ENCODE measurements around the gene HSF5.

The HSF5 gene

GRCh38 chr17:58383892-58384462 is 104.2 kb downstream of the HSF5 start:
- no peak for DNase-seq

GRCh38 chr17:58382872-58383242 is 105.4 kb downstream of the HSF5 start:
- no peak for DNase-seq

- DNase-seq = no peak
Observed at GRCh38 chr17:58382108-58382871, 105.9 kb downstream of the HSF5 start.

- no peak for DNase-seq
Observed at GRCh38 chr17:58381124-58382035, 106.8 kb downstream of the HSF5 start.

- no peak for DNase-seq
Observed at GRCh38 chr17:58380207-58381123, 107.7 kb downstream of the HSF5 start.

- no peak for DNase-seq
Observed at GRCh38 chr17:58379511-58379824, 108.7 kb downstream of the HSF5 start.

- DNase-seq = no peak
Observed at GRCh38 chr17:58378733-58379510, 109.3 kb downstream of the HSF5 start.

DNA sequence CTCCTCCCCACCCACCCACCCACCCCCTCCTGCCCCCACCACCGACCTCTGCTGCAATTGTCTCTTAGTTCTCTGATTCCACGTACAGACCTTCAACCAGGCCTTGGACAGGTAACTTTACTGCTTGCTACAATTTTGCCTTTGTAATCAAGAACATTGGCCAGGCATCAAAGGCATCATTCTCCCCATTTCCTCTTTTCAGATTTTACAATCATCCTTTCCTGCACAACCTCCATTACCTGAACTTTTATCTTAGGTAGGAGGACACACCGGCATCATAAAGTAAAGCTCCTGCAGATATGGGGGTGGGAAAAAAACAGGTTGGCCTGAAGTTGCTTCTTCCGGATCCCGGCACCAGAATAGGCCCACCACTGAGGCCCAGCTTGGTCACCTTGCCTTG is 110.5 kb downstream of the HSF5 start:
- no peak for DNase-seq

- DNase-seq = no peak
Observed at GRCh38 chr17:58377093-58377601, 111.1 kb downstream of the HSF5 start.

- DNase-seq = no peak
Observed at GRCh38 chr17:58376472-58377000, 111.7 kb downstream of the HSF5 start.

GRCh38 chr17:58375811-58376210 is 112.4 kb downstream of the HSF5 start:
- DNase-seq = no peak

GRCh38 chr17:58375256-58375655 is 113.0 kb downstream of the HSF5 start:
- no peak for DNase-seq

GRCh38 chr17:58373923-58374322 is 114.3 kb downstream of the HSF5 start:
- no peak for DNase-seq

GRCh38 chr17:58373003-58373402 is 115.2 kb downstream of the HSF5 start:
- DNase-seq = no peak

DNA sequence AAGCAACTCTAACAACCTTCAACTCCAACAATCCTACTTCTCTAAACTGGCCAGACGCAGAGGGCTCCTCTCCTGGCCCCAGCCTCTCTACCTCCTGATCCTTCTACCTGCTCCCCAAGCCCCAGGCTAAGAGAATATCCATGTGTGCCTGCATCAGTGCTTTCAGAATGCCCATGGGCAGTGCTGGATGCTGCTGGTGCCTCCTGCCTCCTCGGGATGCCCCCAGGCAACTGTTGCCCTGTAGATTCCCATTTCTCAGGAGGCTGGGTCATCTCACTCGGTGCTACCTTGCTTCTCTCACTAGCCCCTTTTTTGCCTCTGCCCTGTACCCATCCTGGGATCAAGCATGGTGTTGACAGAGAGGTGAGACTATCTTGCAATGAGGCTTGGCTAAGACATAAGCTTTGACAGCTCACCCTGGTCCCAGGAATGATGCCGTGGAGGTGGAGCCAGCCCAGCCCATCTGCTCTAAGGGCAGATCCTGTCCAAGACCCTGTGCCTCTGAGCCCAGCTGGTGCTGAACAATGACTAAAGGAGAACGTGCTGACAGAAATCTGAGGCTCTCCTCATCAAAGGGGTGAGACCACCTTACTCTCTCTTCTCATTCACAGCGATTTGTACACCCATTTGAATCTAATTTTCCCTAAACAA is 116.8 kb downstream of the HSF5 start:
- DNase-seq = no peak

DNA sequence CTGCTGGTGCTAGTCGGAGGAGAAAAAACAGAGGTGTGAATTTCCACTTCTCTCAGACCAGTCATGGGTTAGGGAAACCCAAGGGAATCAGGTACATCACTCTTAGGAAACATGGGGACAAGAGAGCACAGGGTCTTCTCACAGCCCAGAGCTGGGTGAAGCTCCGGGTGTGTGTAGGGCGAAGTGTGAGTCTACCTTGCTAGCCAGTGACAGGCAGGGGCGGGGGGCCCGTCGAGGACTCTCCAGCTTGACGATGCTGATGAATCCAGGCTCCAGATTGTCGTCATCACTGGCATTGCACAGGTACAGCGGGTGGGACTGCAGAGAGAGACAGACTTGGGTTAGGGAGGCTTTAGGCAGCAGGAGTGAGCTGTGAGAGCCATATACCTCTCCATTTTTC is 117.5 kb downstream of the HSF5 start:
- no peak for DNase-seq

DNA sequence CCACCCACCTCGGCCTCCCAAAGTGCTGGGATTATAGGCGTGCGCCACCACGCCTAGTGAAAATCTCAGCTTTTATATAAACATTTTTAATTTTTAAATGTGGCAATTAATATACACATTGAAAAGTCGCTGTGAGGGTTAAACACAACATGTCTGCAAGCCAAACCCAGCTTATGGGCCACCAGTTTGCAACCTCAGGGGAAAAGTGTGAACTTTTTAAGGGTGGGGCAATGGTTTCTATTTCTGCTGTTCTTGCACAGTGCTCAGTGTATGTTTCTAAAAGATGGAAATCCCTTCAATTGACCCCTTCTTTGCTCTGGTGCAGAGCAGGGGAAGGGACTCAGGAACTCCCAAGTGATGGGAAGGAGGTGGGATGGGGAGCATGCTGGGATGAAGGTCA is 117.9 kb downstream of the HSF5 start:
- DNase-seq = no peak

All from stimulated activated CD4-positive, alpha-beta T cell treated with anti-CD3 and anti-CD28 coated beads, Interleukin-12 subunit alpha, Interleukin-12 subunit beta, amount 100 ng/mL, for 4 hours (primary cell).